GM12875 (cell line): ENCODE measurements around the gene MS4A6A.

ENCODE experiments used
- H3K4me3 ChIP-seq: one replicate; pipeline ENCODE4 v1.5.1; 2011; ENCODE audit warnings: low read depth, low read length, control low read depth
- TF ChIP-seq, protein P1 (sequence below): IDR thresholded peaks from 2 replicates; pipeline ENCODE4 v1.5.1; 2011; ENCODE audit warnings: low read depth, mild to moderate bottlenecking, control low read depth, inconsistent platforms, low read length, moderate library complexity, borderline replicate concordance; ENCODE audit not compliant: insufficient read depth

MS4A6A gene

DNA sequence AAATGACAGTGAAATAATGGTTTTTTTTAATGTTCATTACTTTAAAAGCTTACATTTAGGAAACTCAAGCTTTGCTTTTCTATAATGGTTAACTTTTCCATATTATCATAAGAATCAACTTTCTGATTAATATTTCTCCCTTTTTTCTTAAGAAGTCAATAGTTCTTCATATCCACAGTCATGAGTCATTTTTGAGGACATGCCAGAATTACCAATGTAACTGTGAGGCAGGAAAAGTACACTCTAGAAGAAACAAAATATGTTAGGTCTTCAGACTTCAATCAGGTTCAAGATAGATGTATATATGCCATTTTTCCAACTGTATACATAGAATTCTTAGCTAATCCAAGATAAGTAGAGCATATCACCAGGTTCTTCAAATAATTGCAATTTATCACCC lies 10.9 kb downstream of the MS4A6A start:
- TF ChIP-seq, protein P1, sequence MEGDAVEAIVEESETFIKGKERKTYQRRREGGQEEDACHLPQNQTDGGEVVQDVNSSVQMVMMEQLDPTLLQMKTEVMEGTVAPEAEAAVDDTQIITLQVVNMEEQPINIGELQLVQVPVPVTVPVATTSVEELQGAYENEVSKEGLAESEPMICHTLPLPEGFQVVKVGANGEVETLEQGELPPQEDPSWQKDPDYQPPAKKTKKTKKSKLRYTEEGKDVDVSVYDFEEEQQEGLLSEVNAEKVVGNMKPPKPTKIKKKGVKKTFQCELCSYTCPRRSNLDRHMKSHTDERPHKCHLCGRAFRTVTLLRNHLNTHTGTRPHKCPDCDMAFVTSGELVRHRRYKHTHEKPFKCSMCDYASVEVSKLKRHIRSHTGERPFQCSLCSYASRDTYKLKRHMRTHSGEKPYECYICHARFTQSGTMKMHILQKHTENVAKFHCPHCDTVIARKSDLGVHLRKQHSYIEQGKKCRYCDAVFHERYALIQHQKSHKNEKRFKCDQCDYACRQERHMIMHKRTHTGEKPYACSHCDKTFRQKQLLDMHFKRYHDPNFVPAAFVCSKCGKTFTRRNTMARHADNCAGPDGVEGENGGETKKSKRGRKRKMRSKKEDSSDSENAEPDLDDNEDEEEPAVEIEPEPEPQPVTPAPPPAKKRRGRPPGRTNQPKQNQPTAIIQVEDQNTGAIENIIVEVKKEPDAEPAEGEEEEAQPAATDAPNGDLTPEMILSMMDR: no peak
- no peak overlapping the region for H3K4me3 ChIP-seq

DNA sequence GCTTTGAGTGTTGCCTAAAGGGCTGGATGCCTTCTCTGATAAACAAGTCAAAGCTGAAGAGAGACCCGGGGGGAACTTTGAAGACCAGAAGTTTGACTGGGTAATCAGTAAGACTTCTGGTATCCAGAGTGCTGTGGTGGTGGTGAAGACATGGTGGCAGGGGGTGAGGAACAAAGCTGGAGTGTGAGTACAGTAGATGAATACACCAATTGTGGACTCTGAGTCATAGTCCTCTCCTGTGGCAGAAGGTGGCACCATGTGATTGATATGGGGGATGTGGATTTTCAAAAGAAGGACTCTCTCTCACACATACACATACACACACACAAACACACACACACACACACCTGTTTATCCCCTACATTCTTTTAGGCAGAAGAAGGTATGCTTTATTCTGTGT lies 12.3 kb downstream of the MS4A6A start:
- TF ChIP-seq, protein P1: no peak
- H3K4me3 ChIP-seq: no peak overlapping the region

DNA sequence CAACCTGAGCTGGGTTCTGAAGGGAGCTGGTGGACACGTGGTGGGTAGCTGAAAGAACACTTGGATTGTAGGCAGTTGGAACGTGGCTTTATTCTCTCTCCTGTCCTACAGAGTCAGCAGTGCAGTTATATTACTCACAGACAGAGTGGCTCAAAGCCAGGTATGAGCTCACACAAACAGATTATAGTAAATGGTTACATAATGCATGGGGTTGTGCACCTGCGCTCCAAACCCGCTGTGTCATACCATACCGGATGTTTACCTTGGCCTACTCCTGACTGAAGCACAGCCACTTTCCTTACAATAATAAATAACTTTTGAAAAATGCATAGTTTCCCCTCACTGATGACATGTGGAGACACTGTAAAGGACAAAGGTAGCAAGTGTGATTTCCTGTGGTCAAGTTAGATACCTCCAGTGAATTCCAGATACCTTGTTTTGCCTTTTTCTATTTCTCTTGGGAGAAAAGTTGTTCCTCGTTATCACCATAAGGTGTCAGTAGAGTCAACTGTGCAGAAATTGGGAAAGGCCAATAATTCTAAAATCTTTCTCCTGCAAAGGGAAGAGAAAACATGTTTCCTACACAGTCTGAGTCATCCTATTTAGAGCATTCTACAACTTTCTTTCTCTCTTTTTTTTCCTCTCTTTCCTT lies 13.5 kb downstream of the MS4A6A start:
- no peak overlapping the region for H3K4me3 ChIP-seq
- TF ChIP-seq, protein P1: peak; percentile 21; the same call in 1 of the 2 replicates

DNA sequence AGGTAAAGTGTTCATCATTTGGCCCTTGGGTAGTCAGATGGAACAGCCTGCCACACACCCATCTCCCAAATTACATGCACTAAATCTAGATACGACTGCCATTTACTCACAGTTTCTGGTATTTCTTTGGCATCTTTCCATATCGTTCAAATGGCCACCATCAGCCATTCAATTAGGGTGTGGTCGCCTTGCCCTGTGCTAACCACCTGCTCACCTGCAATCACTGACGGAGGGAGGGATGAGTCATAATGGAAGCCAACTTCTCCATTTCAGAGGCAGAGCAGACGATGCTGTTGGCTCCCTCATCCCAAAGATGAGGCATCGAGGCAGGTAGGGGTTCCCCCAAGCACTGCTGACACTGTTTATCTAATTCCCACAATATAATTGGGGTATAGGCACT lies 14.6 kb downstream of the MS4A6A start:
- TF ChIP-seq, protein P1: no peak
- H3K4me3 ChIP-seq: no peak overlapping the region

DNA sequence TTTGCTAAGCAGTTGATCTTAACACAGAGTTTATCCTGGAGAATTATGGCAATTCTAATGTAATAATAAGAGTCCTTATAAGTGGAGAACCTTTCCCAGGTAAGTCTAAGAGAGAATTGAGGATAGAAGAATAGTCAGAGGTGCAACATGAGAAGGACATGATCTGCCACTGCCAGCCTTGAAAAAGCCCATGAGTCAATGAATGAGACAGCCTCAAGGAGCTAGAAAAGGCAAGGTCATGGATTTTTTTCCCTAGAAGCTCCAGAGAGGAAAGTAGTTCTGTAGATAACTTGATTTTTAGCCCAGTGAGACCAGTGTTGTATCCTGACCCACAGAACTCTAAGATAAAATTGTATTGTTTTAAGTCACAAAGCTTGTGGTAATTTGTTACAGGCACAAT lies 16.9 kb downstream of the MS4A6A start:
- H3K4me3 ChIP-seq: no peak overlapping the region
- TF ChIP-seq, protein P1: no peak

DNA sequence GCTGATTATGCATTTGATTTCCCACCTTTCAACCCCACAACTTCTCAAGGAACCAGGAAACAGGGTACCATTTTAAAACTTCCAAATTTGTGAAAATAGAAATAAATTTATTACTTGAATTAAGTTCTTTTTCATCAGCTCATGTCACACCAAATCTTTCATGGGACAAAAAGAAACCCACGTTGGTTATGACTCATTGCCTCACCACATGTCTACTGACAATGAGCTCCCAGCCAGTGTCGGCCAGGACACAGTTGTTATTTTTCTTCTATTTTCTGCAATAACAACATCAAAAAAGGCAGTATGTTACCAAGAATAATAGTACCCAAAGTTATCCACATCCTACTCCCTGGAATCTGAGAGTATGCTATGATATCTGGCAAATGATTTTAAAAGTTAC lies 17.3 kb downstream of the MS4A6A start:
- TF ChIP-seq, protein P1: no peak
- no peak overlapping the region for H3K4me3 ChIP-seq

DNA sequence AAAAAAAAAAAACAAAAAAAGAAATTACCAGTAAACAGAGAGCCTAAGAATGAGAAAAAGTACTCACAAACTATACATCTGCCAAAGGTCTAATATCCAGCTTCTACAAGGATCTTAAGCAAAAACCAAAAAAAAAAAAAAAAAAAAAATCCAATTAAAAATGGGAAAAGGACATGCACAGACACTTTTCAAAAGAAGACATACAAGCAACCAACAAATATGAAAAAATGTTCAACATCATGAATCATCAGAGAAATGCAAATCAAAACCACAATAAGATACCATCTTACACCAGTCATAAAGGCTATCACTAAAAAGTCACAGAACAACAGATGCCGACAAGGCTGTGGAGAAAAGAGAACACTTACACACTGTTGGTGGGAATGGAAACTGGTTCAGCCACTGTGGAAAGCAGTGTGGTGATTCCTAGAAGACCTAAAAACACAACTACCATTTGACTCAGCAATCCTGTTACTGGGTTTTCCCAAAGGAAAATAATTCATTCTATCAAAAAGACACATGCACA lies 18.3 kb downstream of the MS4A6A start:
- TF ChIP-seq, protein P1: no peak
- no peak overlapping the region for H3K4me3 ChIP-seq
